ENCODE data around the gene GNAT2.

GRCh38 chr1:109644670-109645069 lies 25.3 kb upstream of the GNAT2 start:
- no peak for TF ChIP-seq ZNF514 (tag by site-specific recombination; IDR thresholded peaks at IDR 0.05)
- no peak for TF ChIP-seq CTCF (tag by site-specific recombination; IDR thresholded peaks at IDR 0.05)
- no peak for TF ChIP-seq ZNF239 (tag by site-specific recombination; IDR thresholded peaks at IDR 0.05)
- no peak for TF ChIP-seq ZNF510 (tag by site-specific recombination; IDR thresholded peaks at IDR 0.05; ENCODE audit: insufficient replicate concordance)
- TF ChIP-seq ZNF596 (tag by site-specific recombination; IDR thresholded peaks at IDR 0.05) = no peak
- no peak for TF ChIP-seq ZNF530 (tag by site-specific recombination; IDR thresholded peaks at IDR 0.05; ENCODE audit: low read depth)
- no peak for TF ChIP-seq ZBTB21 (tag by site-specific recombination; IDR thresholded peaks at IDR 0.05)
- TF ChIP-seq ZNF449 (tag by site-specific recombination; IDR thresholded peaks at IDR 0.05) = no peak
- no peak for TF ChIP-seq MYNN (tag by site-specific recombination; IDR thresholded peaks at IDR 0.05; ENCODE audit: borderline replicate concordance)
- TF ChIP-seq YY1 (tag by site-specific recombination; IDR thresholded peaks at IDR 0.05) = no peak
